ENCODE data around the gene ADTRP.

Gene ADTRP

DNA sequence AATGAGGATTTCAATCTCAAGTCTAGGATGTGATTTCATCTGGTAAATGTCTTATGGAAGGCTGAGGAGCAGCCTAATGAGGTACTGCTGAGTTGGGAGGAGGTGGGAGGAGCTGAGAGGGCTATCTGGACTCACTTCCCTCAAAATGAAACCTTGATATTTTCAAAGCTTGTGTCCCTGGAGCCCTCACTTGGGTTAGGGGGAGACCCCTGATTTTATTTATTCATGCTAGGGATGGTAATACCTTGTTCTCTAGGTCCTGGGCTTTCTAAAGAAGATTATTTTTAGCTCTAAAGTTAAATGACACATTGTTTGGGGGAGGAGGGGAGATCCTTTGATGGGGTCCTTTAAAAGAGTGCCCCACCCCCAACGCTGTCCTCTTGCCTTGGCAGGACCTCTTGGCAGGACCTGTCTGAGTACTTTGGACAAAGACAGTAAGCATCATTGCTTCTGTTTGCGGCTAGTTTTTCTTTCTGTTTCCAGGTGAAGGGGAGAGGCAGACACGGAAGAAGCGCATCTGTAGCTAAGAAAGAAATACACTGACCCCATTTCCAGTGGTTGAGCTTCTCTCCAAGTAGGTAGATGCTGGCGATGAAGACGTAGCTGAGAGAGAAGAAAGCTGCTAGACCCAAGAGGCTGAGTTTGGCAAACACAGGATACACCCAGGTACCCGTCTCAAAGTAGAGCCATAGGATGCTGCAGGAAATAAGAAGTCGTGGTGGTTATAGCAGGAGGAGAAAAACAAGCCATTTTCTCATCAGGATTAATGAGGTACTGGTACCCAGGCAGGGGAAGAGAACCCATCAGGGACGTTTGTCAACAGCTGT is 55.6 kb downstream of the ADTRP start:
- no peak for DNase-seq (ENCODE audit: low spot score)

DNA sequence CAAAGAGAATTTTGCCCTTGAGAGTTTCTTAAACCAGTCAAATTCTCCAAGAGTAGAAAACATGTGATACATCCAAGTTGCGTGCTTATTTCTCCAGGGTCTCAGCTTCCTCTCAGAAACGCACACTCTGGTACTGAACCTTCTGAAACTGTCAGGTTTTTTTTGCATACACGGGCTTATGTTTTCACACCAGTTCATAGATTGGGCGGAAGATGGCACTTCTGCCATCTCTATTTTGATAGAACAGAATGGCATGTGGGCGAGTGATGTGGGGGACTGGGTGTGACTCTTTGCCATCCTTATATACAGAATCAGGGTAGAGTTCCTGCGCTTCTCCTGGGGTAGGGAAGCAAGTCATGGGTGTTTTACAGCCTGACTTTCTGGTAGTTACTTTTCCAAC is 56.4 kb downstream of the ADTRP start:
- DNase-seq (ENCODE audit: low spot score) = no peak

DNA sequence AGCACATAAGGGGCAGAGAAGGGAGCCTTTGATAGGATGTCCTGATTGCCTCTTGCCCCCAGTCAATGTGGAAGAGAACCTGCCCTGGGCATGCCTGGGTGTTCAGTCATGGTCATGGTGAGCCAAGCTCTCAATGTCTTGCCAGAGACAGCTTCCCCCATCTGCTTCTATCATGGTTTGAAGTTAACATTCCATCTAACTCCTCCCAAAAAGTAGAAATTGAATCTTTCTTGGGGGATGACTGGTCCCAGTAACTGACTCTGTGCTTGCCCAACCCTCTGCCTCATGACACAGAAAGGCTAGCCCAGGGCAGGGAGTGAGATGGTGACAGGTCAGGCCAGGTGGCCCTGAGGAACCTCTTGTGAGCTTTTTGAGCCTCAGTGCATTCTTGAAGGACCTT is 60.1 kb downstream of the ADTRP start:
- no peak for DNase-seq (ENCODE audit: low spot score)

DNA sequence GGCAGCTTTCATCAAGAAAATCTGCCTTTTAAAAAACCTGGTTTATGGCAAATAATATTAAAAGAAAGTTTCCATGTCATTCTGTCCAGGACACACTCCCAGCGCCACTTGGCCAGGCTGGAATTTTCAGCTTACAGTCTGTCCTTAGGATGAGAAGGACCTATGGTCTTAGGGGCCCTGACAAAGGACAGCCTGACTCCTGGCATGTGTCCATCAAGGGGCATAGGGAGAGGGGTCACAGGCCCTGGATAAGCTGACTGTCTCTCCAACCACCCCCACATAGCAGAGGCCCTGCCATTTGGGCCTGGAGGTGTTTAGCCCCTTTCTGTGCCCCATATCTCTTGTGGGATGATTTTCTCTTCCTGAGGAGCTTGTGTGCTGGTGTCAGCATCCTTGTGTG is 60.6 kb downstream of the ADTRP start:
- no peak for DNase-seq (ENCODE audit: low spot score)

DNA sequence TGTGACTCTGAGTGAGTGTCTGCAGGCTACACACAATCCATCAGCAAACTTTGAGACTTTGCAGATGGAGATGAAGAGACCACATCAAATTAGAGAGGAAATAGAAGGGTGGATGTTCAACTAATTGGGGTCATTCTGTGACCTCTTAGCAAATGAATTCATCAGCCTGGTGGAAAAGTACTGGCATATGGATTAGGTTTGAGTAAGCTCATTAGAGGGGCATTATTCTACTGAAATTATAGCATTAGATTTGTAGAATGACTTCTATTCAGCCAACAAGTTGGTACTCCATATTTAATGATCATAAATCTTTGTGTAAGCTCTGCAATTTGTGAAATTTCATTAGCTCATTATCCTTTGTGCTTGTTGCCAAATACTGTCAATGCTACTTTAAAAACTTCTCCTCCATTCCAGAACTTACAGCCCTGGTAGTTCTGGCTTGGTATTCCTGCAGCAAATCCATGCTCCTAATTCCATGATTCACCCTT is 63.8 kb downstream of the ADTRP start:
- no peak for DNase-seq (ENCODE audit: low spot score)

DNA sequence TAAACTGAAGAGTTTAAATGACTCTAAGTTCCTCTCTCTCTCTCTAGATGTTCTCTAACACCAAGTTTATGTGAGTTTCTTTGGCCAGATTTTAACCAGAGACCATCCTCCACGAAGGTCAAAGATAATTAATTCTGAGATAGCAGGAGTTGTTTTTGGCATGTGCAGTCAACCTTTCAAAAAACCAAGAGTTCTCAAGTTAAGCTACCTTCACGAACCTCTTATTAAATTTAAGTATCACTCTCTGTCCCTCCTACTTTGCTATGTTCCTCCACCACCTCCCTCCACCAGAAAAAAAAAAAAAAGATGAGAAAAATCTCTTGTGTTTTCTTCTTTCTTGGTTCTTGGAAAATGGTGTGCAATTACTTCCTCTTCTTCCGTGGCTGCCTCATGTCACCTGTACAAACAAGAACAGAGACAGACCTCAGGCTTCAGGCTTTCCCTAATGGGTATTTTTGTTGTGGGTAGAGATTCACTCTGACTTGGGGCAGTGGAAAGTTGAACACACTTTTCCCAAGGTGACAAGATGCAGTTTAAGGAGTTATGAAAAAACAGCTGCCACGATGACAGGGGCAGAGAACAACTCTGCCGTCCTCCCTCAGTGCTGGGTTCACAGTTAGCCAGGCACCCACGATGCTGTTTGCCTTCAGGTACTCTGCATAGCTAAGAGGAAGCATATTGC is 64.3 kb downstream of the ADTRP start:
- DNase-seq (ENCODE audit: low spot score) = no peak

DNA sequence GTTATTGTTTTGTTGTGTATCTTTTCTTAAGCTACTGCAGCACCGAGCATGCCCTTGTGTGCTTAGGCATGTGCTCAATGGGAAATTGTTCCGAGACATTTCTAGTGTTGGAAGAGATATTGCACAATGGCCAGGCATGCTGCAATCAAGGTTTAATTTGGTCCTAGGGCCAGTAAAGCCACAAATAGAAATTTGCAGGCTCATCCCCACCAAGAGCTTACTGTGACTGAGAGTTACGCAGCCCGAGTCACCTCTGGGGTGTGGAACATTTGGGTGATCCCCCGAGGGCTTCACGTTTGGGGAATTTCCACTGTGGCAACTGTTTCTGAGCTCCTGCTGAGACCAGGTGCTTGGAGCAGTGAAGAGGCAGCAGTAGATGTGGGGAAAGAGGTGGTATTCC is 65.8 kb downstream of the ADTRP start:
- peak; percentile 12 for DNase-seq (ENCODE audit: low spot score)

DNA sequence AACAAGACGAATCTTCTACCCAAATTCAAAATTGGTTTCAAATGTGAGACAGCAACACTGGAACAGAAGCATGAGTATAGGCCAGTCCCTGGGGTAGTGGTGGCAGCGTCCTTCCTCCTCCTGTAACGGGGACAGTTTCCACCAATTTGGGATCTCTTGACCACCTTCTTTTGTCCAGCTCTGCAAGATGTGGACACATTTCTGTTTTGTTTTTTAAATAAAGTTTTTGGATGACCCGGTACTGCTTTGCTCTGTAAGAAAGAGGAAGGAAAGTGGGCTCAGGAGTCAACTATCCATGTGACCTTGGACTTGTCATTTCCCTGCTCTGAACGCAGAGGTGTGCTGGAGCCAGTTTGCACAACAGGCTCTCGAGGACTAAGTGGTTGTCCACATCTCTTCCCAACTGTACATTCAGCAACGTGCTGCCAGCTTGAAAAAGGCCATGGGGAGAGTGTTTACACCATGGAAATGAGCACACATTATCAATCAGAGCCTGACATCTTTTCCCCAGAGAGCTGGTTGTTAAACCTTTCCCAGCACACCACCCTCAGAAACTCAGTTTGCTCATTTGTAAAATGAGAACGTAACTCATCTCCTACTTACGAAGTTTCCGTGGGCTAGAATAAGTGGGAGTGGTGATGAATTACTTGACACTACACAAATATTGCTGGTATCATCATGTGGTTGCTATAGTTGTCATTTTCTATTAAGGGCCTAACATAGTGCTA is 66.5 kb downstream of the ADTRP start:
- DNase-seq (ENCODE audit: low spot score) = no peak

DNA sequence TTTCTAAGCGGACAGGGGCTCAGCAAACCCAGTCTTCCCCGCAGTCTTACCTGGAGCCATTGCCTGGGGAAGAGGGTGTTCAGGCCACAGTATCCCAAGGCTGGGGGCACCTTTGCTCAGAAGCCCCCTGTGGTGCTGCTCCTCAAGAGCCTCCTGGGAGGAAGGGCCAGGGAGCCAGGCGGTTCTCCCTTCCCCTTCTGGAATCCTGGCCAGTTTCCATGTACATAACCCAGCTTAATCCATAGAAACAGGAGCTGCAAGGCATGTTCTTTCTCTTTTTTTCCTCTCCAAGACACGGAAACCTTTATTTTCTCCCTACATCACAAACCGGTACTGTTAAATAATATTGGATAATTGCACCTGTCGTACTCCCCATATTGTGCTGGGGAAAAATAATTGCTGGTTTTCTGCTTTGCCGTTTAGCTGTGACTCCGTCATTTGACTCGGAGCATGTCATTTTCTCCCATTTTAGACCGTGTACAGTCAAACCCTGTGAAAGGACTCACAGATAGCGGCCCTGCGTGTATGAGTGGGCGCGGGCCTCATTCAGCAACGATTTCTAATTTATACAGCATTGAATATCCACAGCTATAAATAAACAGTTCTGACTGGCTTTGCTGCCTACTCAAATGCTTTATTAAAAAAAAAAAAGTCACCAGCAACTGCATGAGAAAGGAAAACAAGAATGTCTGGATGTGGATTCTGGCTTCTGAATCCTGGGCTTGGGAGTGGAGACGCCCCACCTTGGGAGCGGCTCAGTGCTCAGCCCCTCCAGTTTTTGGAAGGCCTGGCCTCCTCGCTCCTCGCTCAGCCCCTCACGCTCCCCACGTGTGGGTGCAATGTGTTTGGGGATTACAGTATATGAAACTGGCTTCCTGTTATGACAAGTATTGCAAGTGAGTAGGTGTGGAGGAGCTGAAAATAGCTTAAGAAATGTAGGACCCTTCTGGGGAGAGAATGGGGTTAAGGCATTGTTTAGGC is 67.3 kb downstream of the ADTRP start:
- no peak for DNase-seq (ENCODE audit: low spot score)

DNA sequence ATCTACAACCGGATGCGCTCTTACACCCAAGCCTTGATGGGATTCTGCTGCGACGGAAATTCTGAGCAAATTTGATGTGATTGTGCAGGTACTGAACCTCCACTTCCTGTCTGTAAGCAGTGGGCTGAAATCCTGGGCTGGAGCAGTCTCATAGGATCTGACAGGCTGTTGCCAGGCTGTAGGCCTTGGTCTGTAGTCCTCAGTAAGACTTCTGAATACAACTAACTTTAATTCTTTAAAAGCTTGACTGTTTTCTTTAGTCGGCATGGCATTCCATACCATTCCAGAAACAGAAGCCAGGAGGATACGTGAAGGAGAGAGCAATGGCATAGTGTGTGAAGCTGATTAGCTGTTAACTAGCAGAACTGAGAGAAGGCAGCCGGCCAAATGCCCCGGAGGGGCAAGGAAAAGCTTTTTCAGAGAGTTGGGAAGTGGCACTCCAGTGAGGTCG is 68.3 kb downstream of the ADTRP start:
- DNase-seq (ENCODE audit: low spot score) = no peak

DNA sequence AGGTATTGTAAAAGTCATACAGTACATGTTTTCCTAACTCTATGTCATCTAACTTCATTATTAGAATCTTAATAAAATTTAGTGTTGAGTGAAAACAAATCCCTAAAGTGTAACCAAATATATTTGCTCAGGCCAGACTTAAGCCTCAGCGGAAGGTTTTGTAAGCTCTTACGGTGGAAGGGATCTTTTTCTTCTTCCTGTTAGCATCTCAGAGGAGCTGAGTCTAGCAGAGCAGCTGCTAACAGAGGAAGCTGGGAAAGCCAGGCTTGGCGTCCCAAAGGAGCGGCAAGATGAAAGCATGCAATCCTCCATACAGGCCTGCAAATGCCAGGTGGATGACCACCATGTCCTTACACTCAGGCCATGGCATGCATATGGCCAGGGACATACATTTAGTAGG is 72.4 kb downstream of the ADTRP start:
- no peak for DNase-seq (ENCODE audit: low spot score)

DNA sequence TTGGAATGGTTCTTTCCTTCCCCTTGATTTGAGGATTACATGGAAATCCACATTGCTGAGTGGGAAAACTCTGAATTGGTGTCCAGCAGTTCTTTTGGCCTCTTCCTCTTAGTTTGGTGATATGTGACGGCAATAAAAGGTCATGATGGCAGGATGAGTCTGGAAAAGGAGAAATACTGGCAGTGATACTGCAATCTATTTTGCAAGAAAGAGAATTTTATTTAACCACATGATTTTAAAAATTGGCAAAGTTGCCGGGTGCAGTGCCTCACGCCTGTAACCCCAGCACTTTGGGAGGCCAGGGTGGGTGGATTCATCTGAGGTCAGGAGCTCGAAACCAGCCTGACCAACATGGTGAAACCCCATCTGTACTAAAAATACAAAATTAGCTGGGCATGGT is 73.1 kb downstream of the ADTRP start:
- no peak for DNase-seq (ENCODE audit: low spot score)

DNA sequence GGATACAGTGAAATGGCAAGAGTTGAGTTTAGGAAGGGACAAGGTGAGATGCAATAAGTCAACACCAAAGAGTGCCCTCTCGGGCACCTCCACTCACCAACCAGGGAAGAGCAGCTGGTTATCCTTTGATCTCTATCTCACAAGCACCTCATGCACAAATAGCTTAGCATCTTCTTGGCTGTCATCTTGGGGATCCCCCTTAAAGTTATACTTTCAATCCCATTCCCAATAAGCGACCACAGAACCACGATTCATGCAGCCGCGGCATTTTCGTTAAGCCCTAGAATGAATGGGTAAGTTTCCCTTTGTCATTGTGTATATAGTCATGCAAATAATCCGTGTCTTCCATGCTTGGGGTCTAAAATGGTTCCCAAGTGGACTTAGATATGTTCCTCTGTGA is 73.5 kb downstream of the ADTRP start:
- DNase-seq (ENCODE audit: low spot score) = no peak

DNA sequence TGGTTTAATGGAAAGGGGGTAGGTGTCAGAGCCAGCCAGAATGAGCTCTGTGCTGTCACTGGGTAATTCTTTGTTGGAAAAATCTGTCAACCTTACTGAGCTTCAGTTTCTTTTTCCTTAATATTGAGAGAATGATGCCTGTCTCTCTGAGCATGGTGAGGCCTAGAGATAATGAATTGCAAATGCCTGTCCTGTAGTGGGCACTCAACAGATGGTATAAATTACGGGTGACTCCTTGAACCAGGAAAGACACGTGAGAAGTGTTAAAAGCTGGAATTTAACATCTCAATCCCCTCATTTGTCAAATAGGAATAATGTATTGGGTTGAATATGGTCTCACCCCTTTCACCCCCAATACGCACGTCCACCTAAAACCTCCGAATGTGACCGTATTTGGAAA is 74.9 kb downstream of the ADTRP start:
- DNase-seq (ENCODE audit: low spot score) = no peak

DNA sequence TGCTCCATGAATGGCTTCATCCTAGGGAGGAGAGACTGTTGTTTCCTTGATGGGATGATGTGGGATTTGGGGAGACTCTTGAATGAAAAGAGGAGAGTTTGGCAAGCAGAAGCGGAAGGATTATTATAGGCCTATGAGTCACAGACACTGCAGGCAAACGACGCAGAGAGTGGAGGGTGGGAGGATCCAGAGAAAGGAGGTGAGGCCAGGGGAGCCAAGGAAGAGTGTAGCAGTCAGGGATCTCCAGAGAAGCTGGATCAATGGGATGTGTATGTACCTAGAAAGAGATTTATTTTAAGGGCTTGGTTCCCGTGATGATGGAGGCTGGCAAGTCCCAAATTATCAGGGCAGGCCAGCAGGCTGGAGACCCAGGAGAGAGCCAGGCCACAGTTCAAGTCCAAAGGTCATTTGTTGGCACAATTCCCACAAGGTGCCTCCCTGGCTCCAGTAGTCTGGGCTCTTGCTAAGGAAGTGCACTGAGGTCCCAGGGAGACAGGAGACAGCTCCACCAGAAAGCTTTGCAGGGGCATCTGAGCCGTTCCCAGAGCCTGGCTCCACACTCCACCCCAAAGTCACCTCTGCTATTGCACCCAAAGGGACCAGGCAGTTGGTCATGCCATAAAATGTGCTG is 76.0 kb downstream of the ADTRP start:
- no peak for DNase-seq (ENCODE audit: low spot score)

DNA sequence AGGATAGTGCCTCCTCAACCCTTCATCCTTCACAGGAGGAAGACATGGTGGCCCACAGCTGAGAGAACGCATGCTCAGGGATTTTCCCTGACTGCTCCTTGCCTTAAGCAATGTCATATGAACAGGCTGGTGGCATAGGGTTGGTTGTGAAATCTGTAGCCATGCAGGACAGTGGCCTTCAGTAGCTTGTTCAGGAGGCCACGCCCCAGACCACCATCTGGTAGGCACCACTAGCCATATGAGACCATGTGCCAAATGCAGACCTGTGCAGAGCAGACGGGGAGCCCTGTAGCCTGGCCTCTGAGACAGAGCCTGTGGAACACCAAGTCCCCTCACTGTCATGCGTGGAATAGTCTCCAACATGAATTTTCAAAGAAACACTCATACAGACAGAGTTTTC is 76.5 kb downstream of the ADTRP start:
- no peak for DNase-seq (ENCODE audit: low spot score)

DNA sequence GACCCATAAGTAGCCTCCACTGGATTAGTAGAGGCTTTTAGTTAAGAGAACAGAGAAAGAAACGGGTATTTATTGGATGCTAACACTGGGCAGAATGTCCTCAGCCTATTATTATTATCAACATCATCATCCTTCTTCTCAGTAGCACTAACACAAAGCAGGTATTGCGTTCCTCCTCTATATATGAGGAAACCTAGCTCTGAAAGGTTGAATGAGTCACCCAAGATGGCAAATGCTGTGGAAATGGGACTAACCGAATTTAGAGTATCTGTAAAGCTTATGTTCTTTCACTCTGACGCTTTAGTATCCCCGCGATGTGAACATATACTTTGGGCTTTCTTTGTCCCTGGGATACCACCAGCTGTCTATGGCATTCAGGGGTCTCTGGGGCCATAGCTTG is 77.0 kb downstream of the ADTRP start:
- DNase-seq (ENCODE audit: low spot score) = no peak

DNA sequence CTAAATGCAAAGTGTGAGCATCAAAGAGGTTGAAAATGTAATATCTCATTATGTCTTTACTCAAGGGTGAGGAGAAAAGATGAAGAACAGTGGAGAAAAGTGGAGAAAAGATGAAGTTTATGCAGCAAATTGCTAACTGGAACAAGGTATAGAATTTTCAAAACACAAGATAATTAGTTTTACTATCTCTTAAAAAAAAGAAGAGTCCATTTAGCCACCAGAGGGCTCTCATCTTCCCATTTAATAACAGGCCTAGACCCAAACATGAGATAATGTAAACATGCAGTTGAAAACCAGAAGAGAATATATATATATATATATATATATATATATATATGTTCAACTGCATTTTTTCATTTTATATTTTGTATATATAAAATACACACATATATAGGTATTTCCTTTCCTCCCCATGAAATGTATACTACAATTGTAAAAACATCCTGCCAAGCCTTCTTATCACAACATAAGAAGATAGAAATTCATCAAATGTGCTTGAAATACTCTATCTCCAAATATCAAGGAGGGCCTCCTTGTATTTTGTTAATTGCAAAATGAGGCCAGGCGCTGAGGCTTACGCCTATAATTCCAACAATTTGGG is 78.4 kb downstream of the ADTRP start:
- no peak for DNase-seq (ENCODE audit: low spot score)

DNA sequence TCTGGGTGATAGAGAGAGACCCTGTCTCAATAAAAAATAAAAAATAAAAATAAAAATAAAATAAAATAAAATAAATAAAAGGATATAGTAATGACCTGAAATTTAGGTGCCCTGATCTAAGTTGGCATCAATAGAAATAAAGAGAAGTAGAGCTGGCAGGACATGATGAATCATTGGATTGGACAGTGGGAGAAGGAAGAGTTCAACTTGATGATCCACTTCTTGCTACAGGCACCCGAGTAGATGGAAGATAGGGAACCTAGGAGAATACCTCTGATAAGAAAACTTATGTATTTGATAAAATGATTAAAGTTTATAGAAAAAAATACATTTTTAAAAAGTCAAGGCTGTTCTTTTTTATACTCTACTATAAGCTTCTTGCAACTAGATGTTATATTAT is 79.0 kb downstream of the ADTRP start:
- DNase-seq (ENCODE audit: low spot score) = no peak

DNA sequence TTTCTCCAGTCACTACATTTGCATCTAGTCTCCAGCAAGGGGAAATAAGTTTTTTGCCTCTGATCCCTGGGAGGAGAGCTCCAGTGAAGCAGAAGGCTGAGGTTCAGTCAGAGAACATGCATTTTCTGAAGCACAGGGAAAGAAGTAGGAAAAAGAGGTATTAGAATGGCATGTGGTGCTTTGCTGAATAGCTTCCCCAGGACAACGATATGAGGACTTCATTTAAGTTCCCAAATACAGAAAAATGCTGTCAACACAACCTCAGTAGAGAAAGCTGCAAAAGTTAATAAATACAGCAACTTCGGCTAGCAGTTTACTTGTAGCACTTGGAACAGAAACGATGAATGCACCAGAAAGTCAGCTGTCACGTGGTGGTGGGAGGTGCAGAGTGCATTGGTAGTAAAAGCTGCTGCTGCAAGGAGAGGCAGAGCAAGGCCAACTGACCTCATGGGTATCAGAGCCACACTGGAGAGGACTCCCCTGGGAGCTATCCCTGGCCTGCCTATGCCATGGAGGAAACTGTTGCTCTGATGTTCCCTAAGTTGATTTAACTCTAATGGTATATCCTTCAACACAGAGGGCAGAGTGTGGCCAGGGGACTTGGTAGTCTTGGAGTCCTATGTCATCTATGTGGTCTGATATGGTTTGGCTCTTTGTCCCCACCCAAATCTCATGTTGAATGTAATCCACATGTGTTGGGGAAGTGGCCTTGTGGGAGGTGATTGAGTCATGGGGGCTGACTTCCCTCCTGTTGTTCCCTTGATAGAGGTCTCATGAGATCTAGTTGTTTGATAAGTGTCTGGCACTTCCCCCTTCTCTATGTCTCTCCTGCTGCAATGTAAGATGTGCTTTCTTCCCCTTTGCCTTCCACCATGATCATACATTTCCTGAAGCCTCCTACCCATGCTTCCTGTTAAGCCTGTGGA is 85.9 kb downstream of the ADTRP start:
- no peak for DNase-seq (ENCODE audit: low spot score)
